Testis (tissue), 2 donors: ENCODE measurements around the gene SLC6A6.

ENCODE experiments used
- POLR2A ChIP-seq: fragments of 450-650 bp; IDR thresholded peaks from one replicate; pipeline ENCODE4 v1.6.1; 2017; ENCODE audit warnings: antibody characterized with exemption, mild to moderate bottlenecking, moderate library complexity
- TF ChIP-seq, protein P1 (sequence below), 3 experiments: fragments of 450-650 bp in 2 of 3; fragments of 200-600 bp in 1 of 3; sonication (generic) in 1 of 3; IDR thresholded peaks; one replicate each; pipeline ENCODE4 v1.5.1; 2016 to 2019; ENCODE audit warnings: antibody characterized with exemption in 3 of 3, mild to moderate bottlenecking in 2 of 3, moderate library complexity in 1 of 3

DNA sequence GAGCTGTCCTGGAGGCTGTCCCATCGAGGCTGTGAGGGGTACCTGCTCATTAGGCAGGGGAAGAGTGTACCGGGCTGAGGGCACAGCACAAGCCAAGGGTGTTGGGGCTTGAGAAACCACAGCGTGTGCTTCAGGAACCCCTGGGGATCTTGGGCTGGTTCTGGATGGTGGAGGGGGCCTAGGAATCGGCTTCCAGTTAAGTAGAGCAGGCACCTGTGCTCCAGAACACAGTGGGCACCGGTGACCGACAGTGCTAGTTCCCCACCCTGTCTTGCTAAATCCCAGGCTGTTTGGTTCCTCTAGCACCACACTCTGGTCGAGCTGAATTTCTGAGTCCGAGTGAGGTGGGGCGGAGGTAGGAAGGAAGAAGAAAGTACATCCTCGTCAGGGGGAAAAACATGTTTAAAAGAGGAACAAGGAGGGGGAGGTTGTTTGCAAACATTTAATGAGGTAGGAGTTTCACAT, 29.1 kb downstream of the SLC6A6 start:
- TF ChIP-seq, protein P1, sequence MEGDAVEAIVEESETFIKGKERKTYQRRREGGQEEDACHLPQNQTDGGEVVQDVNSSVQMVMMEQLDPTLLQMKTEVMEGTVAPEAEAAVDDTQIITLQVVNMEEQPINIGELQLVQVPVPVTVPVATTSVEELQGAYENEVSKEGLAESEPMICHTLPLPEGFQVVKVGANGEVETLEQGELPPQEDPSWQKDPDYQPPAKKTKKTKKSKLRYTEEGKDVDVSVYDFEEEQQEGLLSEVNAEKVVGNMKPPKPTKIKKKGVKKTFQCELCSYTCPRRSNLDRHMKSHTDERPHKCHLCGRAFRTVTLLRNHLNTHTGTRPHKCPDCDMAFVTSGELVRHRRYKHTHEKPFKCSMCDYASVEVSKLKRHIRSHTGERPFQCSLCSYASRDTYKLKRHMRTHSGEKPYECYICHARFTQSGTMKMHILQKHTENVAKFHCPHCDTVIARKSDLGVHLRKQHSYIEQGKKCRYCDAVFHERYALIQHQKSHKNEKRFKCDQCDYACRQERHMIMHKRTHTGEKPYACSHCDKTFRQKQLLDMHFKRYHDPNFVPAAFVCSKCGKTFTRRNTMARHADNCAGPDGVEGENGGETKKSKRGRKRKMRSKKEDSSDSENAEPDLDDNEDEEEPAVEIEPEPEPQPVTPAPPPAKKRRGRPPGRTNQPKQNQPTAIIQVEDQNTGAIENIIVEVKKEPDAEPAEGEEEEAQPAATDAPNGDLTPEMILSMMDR (IDR thresholded peaks at IDR 0.05) = no peak
- TF ChIP-seq POLR2A = no peak
